Omental fat pad (tissue), 4 donors: ENCODE measurements around the gene C2orf78. TPM values are rescaled to one million over a fixed set of nuclear protein-coding genes. Genes with fewer than 3 reads are reported as not detected.
A peak's percentile ranks its signal among the peaks of the same experiment; 100 is the strongest.

Experiments
- ATAC-seq: fragments of 150-250 bp; one replicate; pipeline ENCODE4 v1.9.1; 2016; ENCODE audit warnings: mild to moderate bottlenecking, moderate library complexity; ENCODE audit not compliant: low FRiP score
- DNase-seq: peaks from one replicate; pipeline ENCODE4 v3.0.0-alpha.2; 2019; ENCODE audit warnings: low spot score
- total RNA-seq, 4 donors: library from RNA; depleted of rRNA; stranded (reverse); fragments of >200 nt; gene quantifications; one replicate each; pipeline ENCODE4 v1.1.0, GENCODE V29; 2016
- TF ChIP-seq, protein P1 (sequence below), 3 donors: fragments of 450-650 bp; IDR thresholded peaks; one replicate each; pipeline ENCODE4 v1.5.1; 2016 to 2017; ENCODE audit warnings: antibody characterized with exemption in 3 of 3, mild to moderate bottlenecking in 3 of 3, moderate library complexity in 2 of 3

Gene C2orf78
- total RNA-seq, 4 donors from 2014 or later = not detected

DNA sequence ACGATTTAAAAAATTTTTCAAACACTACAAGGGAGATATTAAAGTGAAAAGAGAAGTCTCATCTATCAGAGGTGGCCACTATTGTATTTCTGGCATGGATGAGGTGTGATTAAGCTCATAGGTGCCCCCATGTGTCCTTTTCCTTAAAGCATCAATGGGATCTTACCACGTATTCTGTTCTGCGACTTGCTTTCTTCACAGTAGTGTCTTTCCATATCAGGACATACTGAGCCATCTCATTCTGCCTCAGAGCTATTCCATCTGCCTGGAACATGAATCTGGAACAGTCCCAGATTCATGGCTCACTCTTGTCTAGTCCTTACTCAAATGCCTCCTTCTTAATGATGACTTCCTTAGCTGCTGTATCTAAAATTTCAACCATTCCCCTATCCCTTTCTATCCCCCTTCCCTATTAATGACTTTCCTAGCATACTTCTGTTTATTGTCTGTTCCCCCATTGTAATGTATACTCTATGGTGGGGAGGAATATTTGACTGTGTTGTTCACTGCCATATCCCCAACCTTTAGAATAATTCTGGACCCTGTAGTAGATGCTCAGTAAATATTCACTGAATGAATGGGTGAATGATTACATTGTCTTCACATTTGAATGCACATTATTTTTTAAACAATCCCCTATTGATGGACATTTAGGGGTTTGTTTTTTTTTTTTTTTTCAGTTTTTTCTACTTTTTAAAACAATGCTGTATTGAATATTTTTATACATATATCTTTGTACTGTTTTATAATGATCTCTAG, 55.8 kb downstream of the C2orf78 start:
- DNase-seq (no peak), ATAC-seq (no peak)
- TF ChIP-seq, protein P1, sequence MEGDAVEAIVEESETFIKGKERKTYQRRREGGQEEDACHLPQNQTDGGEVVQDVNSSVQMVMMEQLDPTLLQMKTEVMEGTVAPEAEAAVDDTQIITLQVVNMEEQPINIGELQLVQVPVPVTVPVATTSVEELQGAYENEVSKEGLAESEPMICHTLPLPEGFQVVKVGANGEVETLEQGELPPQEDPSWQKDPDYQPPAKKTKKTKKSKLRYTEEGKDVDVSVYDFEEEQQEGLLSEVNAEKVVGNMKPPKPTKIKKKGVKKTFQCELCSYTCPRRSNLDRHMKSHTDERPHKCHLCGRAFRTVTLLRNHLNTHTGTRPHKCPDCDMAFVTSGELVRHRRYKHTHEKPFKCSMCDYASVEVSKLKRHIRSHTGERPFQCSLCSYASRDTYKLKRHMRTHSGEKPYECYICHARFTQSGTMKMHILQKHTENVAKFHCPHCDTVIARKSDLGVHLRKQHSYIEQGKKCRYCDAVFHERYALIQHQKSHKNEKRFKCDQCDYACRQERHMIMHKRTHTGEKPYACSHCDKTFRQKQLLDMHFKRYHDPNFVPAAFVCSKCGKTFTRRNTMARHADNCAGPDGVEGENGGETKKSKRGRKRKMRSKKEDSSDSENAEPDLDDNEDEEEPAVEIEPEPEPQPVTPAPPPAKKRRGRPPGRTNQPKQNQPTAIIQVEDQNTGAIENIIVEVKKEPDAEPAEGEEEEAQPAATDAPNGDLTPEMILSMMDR (IDR thresholded peaks at IDR 0.05) = no peak

DNA sequence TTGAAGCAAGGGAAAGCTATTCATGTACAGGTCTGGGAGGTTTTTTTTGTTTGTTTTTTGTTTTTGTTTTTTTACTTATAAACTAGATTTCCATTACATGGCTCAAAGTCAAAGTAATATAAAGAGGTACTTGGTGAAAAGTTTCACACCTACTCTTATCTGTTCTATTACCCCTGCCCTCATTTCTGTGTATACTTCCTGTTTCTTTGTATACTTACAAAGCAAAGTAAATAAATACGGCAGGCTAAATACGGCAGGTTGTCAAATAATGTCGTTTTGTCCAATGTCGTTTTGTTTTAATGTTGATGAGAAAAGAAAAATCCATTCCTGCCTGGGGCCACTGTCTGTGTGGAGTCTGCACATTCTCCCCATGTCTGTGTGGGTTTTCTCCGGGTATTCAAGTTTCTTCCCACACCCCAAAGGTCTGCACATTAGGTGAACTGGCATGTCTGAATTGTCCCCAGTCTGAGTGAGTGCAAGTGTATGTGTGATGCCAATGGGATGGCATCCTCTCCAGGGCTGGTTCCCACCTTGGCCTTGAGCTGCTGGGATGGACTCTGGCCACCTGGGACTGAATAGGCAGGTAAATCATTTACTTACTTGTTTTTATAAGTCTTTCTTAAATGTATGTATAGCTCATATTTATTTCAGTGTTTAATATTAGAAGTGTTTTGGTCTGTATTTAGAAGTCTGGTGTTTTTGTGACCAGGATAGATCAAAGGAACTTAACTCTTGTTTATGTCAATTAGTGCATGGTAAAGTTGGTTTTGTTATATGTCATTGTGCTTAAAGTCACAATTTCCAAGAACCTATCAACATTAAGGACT, 58.1 kb downstream of the C2orf78 start:
- TF ChIP-seq, protein P1 (IDR thresholded peaks at IDR 0.05) = no peak
- ATAC-seq (no peak), DNase-seq (no peak)

DNA sequence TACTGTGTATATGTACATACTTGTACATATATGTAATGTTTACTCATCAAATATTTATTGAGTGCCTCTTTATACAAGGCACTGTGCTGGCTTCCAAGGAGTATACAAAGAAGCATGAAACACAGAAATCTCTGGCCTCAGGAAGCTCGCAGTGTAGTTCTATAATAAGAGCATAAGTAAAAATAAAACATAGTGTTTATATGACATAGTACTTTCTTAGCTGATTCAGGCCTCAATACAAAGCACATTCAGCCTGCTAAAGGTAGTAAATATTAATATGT, 58.7 kb downstream of the C2orf78 start:
- TF ChIP-seq, protein P1 (IDR thresholded peaks at IDR 0.05) = no peak
- ATAC-seq (no peak), DNase-seq (no peak)

DNA sequence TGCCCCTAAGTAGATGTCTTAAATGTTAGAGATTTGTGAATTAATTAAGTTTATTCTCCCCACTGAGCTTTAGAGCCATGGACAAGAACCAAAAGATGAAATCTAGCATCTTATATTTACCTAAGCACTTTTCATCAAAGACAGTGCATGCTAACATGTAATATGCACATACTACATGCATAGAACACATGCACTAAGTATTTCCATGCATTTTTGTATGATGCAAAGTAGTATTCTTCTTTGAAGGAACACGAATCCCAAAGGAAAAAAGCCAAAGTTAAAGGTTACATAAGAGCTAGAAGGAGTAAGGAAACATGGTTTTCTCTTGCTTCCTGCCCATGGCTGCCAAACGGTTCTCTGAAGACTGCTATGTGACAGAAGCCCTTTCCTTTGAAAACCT, 60.1 kb downstream of the C2orf78 start:
- TF ChIP-seq, protein P1 (IDR thresholded peaks at IDR 0.05) = no peak
- DNase-seq (no peak), ATAC-seq (no peak)

DNA sequence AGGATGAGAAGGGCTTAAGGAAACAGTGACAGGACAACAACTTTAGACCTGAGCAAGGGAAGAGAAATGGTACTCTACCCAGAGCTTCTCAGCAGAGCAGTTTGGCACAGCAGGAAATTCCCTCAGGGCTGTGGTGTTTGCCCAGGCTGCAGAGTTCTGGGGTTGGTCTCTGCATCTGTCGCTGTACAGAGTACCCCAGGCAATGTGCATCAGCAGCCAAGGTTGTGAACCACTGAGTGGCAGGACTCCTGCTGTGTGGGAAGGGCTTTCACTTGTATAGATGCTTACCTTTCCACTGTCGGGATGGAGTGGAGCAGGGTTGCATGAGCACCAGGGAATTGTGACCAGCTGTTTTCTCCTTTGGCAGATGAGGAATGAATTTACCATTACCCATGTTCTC, 66.0 kb downstream of the C2orf78 start:
- DNase-seq = no peak
- ATAC-seq = no peak
- TF ChIP-seq, protein P1 (IDR thresholded peaks at IDR 0.05) = no peak

DNA sequence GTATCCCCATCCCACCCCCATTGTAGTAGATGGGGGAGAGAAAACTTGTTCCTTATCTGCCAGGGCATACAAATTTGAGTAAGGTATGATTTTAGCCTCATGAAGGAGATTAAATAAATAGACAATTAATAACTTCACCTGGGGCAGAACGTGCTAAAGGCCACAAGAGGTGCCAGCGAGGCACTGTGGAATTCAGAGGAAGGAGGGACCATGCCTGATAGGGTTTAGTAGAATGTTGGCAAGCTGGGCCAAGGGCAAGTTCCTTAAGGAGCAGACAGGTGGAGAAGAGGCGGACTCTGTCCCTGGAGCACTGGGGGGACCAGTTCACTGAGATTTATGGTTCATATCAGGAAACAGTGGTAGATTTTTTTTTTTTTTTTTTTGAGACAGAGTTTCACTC, 67.3 kb downstream of the C2orf78 start:
- TF ChIP-seq, protein P1 (IDR thresholded peaks at IDR 0.05) = no peak
- no peak for ATAC-seq
- DNase-seq = no peak

DNA sequence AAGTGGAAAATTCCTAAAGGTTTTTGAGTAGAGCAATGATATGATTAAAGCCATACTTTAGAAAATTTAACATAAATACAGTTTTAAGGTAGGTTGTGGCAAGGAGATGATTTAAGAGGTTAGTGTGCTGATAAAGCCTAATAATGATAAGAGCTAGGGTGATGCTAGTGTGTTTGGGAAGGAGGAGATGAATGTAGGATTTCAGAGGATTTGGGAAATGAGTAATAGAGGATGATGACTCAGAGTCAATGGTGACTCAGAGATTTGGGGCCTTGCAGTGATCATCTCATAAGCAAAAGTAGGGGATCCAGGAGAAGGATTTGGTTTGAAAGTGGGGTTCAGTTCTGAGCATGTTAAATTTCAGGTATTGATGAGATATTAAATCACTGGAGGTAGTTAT, 68.0 kb downstream of the C2orf78 start:
- ATAC-seq (peak; percentile 69), DNase-seq (no peak)
- TF ChIP-seq, protein P1 (IDR thresholded peaks at IDR 0.05) = no peak
